Adrenal gland (tissue), 12 donors: ENCODE data around the gene NPR1. TPM values are rescaled to one million over a fixed set of nuclear protein-coding genes. Genes with fewer than 3 reads are reported as not detected.
A peak's percentile ranks its signal among the peaks of the same experiment; 100 is the strongest.
"Not testable (repeated sequence)": the region's sequence is repeated elsewhere in the genome, so short reads cannot be mapped to it uniquely, and the experiment has no call there.

ENCODE experiments used
- DNase-seq, 7 donors: peaks; one replicate each; pipeline ENCODE4 v3.0.0-alpha.2; 2019 to 2020
- H3K27ac ChIP-seq, 5 donors: fragments of 200-600 bp; sonication (generic) in 4 of 5; 1 replicate in 3 of 5; 2 replicates in 2 of 5; pipeline versions ENCODE4 v1.5.1 to v1.8.0; 2016 to 2020; ENCODE audit warnings: mild to moderate bottlenecking in 1 of 5
- H3K27me3 ChIP-seq: fragments of 200-600 bp; 2 replicates; pipeline ENCODE4 v1.8.0; 2021
- H3K36me3 ChIP-seq, 2 donors: fragments of 200-600 bp; replicated peaks in 1 of 2; 1 replicate in 1 of 2; 2 replicates in 1 of 2; pipeline versions ENCODE4 v1.5.1 to v1.8.0; 2018 to 2022
- H3K4me1 ChIP-seq, 2 donors: fragments of 200-600 bp; replicated peaks in 1 of 2; 1 replicate in 1 of 2; 2 replicates in 1 of 2; pipeline versions ENCODE4 v1.5.1 to v1.8.0; 2018 to 2021
- H3K4me3 ChIP-seq, 4 donors: fragments of 200-600 bp; sonication (generic) in 3 of 4; one replicate each; pipeline ENCODE4 v1.5.1; 2016 to 2018
- H3K9me3 ChIP-seq, 3 donors: fragments of 200-600 bp; sonication (generic) in 1 of 3; replicated peaks in 1 of 3; 1 replicate in 2 of 3; 2 replicates in 1 of 3; pipeline versions ENCODE4 v1.5.1 to v1.8.0; 2016 to 2021
- CTCF ChIP-seq, 6 experiments: fragments of 450-650 bp in 4 of 6; fragments of 200-600 bp in 2 of 6; sonication (generic) in 1 of 6; IDR thresholded peaks; 1 replicate in 5 of 6; 2 replicates in 1 of 6; pipeline versions ENCODE4 v1.5.1 to v1.8.0; 2016 to 2021; ENCODE audit warnings: antibody characterized with exemption in 6 of 6, mild to moderate bottlenecking in 2 of 6, moderate library complexity in 1 of 6
- POLR2A ChIP-seq, 2 donors: fragments of 450-650 bp; IDR thresholded peaks; one replicate each; pipeline ENCODE4 v1.6.1; 2017; ENCODE audit warnings: antibody characterized with exemption in 2 of 2, mild to moderate bottlenecking in 2 of 2, moderate library complexity in 1 of 2
- WGBS, 4 donors: extraction: QIAGEN DNeasy Blood & Tissue Kit in 2 of 4; methylation state at CpG; one replicate each; pipeline versions ENCODE4 v1.1.5 to v1.1.7; 2013 to 2017; 5-methylcytosine and 5-hydroxymethylcytosine counted together
- intact Hi-C, 2 donors: fragments of 100-400 bp; cut with DNase I; formaldehyde crosslinking; loops; one replicate each; pipeline versions ENCODE4 v1.14.1 to v1.15.0; 2022 to 2023
- polyA plus RNA-seq, 3 donors: library from polyadenylated mRNA; stranded (reverse); fragments of 200-250 nt in 2 of 3; fragments of 350-450 nt in 1 of 3; fragmentation: Illumina TruSeq in 1 of 3; extraction: RNeasy Lipid Tissue Mini Kit (QIAGEN cat#74804) in 1 of 3; gene quantifications; one replicate each; pipeline ENCODE4 v1.2.3, GENCODE V29; 2013 to 2014
- total RNA-seq, 9 donors: library from RNA; depleted of rRNA in 4 of 9; stranded (reverse); fragments of >200 nt in 4 of 9; fragments of 120-200 nt in 1 of 9; fragmentation: NEBNext Ultra II Directional in 1 of 9; extraction: Animal tissue kit (Norgen Biotek cat#: 25700) in 1 of 9; gene quantifications; one replicate each; pipeline versions ENCODE4 v1.1.0 to v1.2.4, GENCODE V29; 2013 to 2023
- donor health status: healthy with polysubstance abuse.
- donor health status: Bipolar disorder and iron deficiency.
- donor health status: DM: yes; HTN: yes; CAD: no.
- donor health status: DM: no; HTN: no; CAD: no.
- donor health status: DM: no; HTN: no; CAD: no.
- donor health status: DM: yes; HTN: yes; CAD: no.

NPR1 gene
- total and polyA plus RNA-seq, 12 donors, result 7.9 to 47.9 (median 19.6) TPM

- Histone ChIP-seq H3K4me3 (no peak overlapping the region), H3K9me3 (no peaks in the 10 kb centered on the region), H3K4me1 (no peaks in the 10 kb centered on the region), H3K36me3 (no peaks in the 10 kb centered on the region), H3K27ac (no peak overlapping the region), H3K27me3 (no peaks in the 10 kb centered on the region)
- intact Hi-C loops, result no loop called here
- 82 to 91% (median 85%) methylated on average over 3 of the region's 3 CpGs for WGBS, 4 donors
- TF ChIP-seq POLR2A (IDR thresholded peaks at IDR 0.05) (no peak), CTCF (IDR thresholded peaks at IDR 0.05) (no peak)
- DNase-seq, result no peak
Measured at GRCh38 chr1:153717330-153717729, 38.8 kb downstream of the NPR1 start.

GRCh38 chr1:153723687-153724086, 45.2 kb downstream of the NPR1 start:
- intact Hi-C loops, result no loop called here
- H3K4me3 ChIP-seq, result no peak overlapping the region
- no peaks in the 10 kb centered on the region for H3K36me3 ChIP-seq
- DNase-seq, result no peak
- 73 to 88% (median 81%) methylated on average over 3 of the region's 3 CpGs for WGBS, 4 donors
- no peak for TF ChIP-seq POLR2A (IDR thresholded peaks at IDR 0.05)
- TF ChIP-seq CTCF (IDR thresholded peaks at IDR 0.05), result no peak
- no peak overlapping the region for H3K27ac ChIP-seq
- H3K27me3 ChIP-seq, result no peaks in the 10 kb centered on the region
- no peaks in the 10 kb centered on the region for H3K9me3 ChIP-seq
- H3K4me1 ChIP-seq, result peaks cover 3 to 7% of the 10 kb centered on the region in 2 donors

DNA sequence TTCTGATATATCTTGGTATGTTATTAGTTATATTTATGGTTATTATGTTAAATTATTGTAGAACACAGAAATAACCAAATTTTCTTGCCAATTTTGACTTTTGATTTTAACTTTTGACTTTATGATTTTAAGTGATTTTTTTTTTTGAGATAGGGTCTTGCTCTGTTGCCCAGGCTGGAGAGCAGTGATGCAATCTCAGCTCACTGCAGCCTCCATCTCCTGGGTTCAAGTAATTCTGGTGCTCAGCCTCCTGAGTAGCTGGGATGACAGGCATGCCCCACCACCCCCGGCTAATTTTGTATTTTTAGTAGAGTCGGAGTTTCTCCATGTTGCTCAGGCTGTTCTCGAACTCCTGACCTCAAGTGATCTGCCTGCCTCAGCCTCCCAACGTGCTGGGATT, 46.1 kb downstream of the NPR1 start:
- H3K27me3 ChIP-seq, H3K27ac ChIP-seq, H3K36me3 ChIP-seq, H3K4me3 ChIP-seq, intact Hi-C loops, DNase-seq, H3K9me3 ChIP-seq: not testable (repeated sequence)
- 73 to 86% (median 78%) methylated on average over 4 of the region's 4 CpGs for WGBS, 4 donors
- H3K4me1 ChIP-seq, result peaks cover 9 to 14% of the 10 kb centered on the region in 2 donors

DNA sequence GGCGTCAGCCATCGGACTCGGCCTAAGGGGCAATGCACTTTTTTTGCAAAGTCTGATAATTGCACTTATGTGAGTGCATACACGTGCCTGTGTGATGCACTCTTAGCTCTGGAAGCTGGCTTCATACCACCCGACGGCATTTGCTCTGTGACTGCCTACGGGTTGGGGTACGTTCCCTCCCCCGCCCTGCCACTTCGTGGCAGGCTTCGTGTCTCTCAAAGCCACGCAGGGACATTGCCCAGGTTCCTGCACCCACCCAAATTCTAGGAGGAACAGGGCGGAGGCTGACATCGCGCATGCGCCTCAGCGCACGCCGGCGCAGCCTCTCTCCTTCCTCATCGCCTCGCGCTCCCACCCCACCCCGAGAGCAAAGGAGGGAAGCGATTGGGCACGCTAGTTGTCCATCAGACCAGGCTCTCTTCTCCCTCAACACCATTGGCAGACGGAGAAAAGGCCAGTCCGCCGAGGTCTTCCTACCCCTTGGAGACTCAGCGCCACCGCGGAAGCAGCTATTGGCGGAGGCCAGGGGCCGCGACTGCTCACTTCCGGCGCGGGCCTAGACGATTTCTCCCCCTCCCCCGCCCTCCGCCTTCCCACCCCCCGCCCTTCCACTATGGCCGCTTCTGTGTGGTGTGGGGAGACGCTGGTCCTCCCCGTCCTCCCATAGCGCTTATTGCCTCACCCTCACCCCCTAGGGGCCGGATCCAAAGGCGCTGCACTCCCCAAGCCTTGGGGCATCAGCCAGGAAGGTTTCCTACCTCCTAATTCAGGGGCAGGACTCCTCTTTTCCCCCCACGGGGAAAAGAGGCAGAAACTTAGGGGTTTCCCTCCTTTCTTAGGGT, 49.2 kb downstream of the NPR1 start, which contains the start of gene INTS3:
TSS of gene INTS3 (plus strand) at position 588 of the 842 bp plus-strand sequence. CDS start 585 bp downstream, outside the sequence.
- peak in 2 of 6 experiments; percentile 13 to 19 for TF ChIP-seq CTCF (IDR thresholded peaks at IDR 0.05)
- peak; percentile 55 to 72 for TF ChIP-seq POLR2A (IDR thresholded peaks at IDR 0.05)
- H3K27me3 ChIP-seq, result no peaks in the 10 kb centered on the region
- H3K9me3 ChIP-seq, result no peaks in the 10 kb centered on the region
- H3K27ac ChIP-seq, result peak within 1 kb of the TSS; percentile 90 to 98 (median 94)
- H3K36me3 ChIP-seq, result no peaks in the 10 kb centered on the region
- peak; percentile 100 for DNase-seq
- 0% methylated on average over 11 to 49 of the region's 49 CpGs for WGBS, 4 donors
- peaks cover 14 to 30% of the 10 kb centered on the region in 2 donors for H3K4me1 ChIP-seq
- peak within 1 kb of the TSS; percentile 74 to 94 (median 78) for H3K4me3 ChIP-seq
- intact Hi-C loops, result no loop called here
